Measurements from ENCODE around the gene SEPTIN1. TPM values are rescaled to one million over a fixed set of nuclear protein-coding genes. Genes with fewer than 3 reads are reported as not detected.
"Not testable (repeated sequence)": the region's sequence is repeated elsewhere in the genome, so short reads cannot be mapped to it uniquely, and the experiment has no call there.

The SEPTIN1 gene
- total and polyA plus RNA-seq, 2 of the 13 experiments (the other 11 are each of a cell fraction or from before 2014, with no cell fraction given): 0.18 to 0.67 TPM

DNA sequence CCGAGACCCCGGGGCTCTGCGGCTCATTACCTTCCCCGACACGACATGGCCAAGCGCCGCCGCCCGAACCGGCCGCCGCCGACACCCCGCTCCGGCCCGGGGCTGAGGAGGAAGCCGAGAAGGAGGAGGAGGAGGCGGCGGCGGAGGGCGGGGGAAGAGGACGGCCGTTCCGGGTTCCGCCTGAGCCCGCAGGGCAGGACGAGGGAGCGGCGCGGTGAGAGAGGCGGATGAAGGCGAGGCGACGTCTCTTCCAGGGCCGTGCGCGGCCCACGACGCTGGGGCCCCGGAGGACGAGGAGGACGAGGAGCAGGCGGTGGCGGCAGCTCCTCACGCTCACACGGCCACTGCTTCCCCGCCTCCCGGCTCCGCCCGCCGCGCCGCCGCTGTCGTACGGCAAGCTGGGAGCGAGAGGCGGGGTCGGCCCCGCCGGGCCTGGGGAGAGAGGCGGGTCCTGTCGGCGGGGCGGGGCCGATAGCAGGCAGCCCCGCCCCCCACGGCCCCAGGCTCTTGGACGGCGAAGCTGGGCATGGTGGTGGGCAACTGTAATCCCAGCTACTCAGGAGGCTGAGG lies 47.2 kb downstream of the SEPTIN1 start (continued):
- TF ChIP-seq HOXA9 (CRISPR knock-in tag; IDR thresholded peaks at IDR 0.05; ENCODE audit: borderline replicate concordance) (peak; percentile 69; the same call in 1 of the 2 replicates), UBTF (CRISPR knock-in tag; IDR thresholded peaks at IDR 0.05) (peak; percentile 85; the same call in 1 of the 2 replicates), MAZ (CRISPR knock-in tag; IDR thresholded peaks at IDR 0.05; ENCODE audit: low read depth) (peak; percentile 28; the same call in 1 of the 2 replicates), ZSCAN12 (CRISPR knock-in tag; IDR thresholded peaks at IDR 0.05) (0 out of 2 replicates have a peak, but pooled peaks have one; percentile 30), ZNF609 (CRISPR knock-in tag; IDR thresholded peaks at IDR 0.05; ENCODE audit: borderline replicate concordance) (peak; percentile 40; the same call in 1 of the 2 replicates), RXRB (CRISPR knock-in tag; IDR thresholded peaks at IDR 0.05; ENCODE audit: borderline replicate concordance) (0 out of 2 replicates have a peak, but pooled peaks have one; percentile 30), ZNF275 (CRISPR knock-in tag; IDR thresholded peaks at IDR 0.05; ENCODE audit: borderline replicate concordance) (0 out of 2 replicates have a peak, but pooled peaks have one; percentile 64), ZFX (CRISPR knock-in tag; IDR thresholded peaks at IDR 0.05; ENCODE audit: low read depth) (peak; percentile 78), THAP11 (CRISPR knock-in tag; IDR thresholded peaks at IDR 0.05) (peak; percentile 41; the same call in 1 of the 2 replicates), ZNF589 (CRISPR knock-in tag; conservative IDR thresholded peaks at IDR 0.05) (0 out of 2 replicates have a peak, but pooled peaks have one; percentile 64), MED13 (CRISPR knock-in tag; IDR thresholded peaks at IDR 0.05) (peak; percentile 24; the same call in 1 of the 2 replicates), RBFOX2 (IDR thresholded peaks at IDR 0.05; ENCODE audit: low read depth, low read length) (peak; percentile 92), ZGPAT (CRISPR knock-in tag; IDR thresholded peaks at IDR 0.05) (peak; percentile 47; the same call in 1 of the 2 replicates), HOXA3 (CRISPR knock-in tag; IDR thresholded peaks at IDR 0.05) (peak; percentile 65), ZNF792 (CRISPR knock-in tag; IDR thresholded peaks at IDR 0.05) (0 out of 2 replicates have a peak, but pooled peaks have one; percentile 23), SPEN (CRISPR knock-in tag; IDR thresholded peaks at IDR 0.05; ENCODE audit: low read depth) (peak; percentile 76), ZFY (CRISPR knock-in tag; IDR thresholded peaks at IDR 0.05) (peak; percentile 65; the same call in 1 of the 2 replicates)
- not testable (repeated sequence) for TF ChIP-seq MAZ (IDR thresholded peaks at IDR 0.05; ENCODE audit: borderline replicate concordance, low read depth, low read length)
